GM18505 (cell line): Measurements from ENCODE around the gene BRINP1.

Experiments used
- ATAC-seq: cut with Tn5 transposase; IDR thresholded peaks from one replicate; pipeline ENCODE4 v1.9.1; 2021; ENCODE audit not compliant: unreplicated experiment
- POLR2A ChIP-seq: IDR thresholded peaks from 4 replicates; pipeline ENCODE4 v1.6.1; 2011; ENCODE audit warnings: borderline replicate concordance; ENCODE audit not compliant: insufficient read depth, insufficient read length; ENCODE audit errors: extremely low read depth

BRINP1 gene

GRCh38 chr9:119368681-119369581 is at the start of gene BRINP1:
Gene BRINP1, minus strand, starts transcription at chr9:119369435. Its CDS starts 56,080 bp downstream, at chr9:119313355.
- no peak for TF ChIP-seq POLR2A
- ATAC-seq = no peak

- TF ChIP-seq POLR2A = no peak
- ATAC-seq = no peak
Measured at GRCh38 chr9:119418721-119419120, 49.5 kb upstream of the BRINP1 start.

GRCh38 chr9:119416793-119417192 is 47.6 kb upstream of the BRINP1 start:
- ATAC-seq = no peak

GRCh38 chr9:119412399-119412798 is 43.2 kb upstream of the BRINP1 start:
- no peak for TF ChIP-seq POLR2A

More at GRCh38 chr9:119416793-119417192, 47.6 kb upstream of the BRINP1 start:
- TF ChIP-seq POLR2A = no peak

GRCh38 chr9:119409552-119409951 is 40.3 kb upstream of the BRINP1 start:
- TF ChIP-seq POLR2A = no peak
- no peak for ATAC-seq

More at GRCh38 chr9:119412399-119412798, 43.2 kb upstream of the BRINP1 start:
- no peak for ATAC-seq

- TF ChIP-seq POLR2A = no peak
- ATAC-seq = no peak
Measured at GRCh38 chr9:119400606-119401005, 31.4 kb upstream of the BRINP1 start.

- TF ChIP-seq POLR2A = no peak
- no peak for ATAC-seq
Measured at GRCh38 chr9:119398350-119398749, 29.1 kb upstream of the BRINP1 start.

GRCh38 chr9:119391878-119392277 is 22.6 kb upstream of the BRINP1 start:
- no peak for TF ChIP-seq POLR2A
- no peak for ATAC-seq

- no peak for ATAC-seq
- no peak for TF ChIP-seq POLR2A
Measured at GRCh38 chr9:119375892-119376291, 6.7 kb upstream of the BRINP1 start.

GRCh38 chr9:119372951-119373350 is 3.7 kb upstream of the BRINP1 start:
- no peak for ATAC-seq
- no peak for TF ChIP-seq POLR2A

GRCh38 chr9:119370816-119371215 is 1.6 kb upstream of the BRINP1 start:
- TF ChIP-seq POLR2A = no peak
- no peak for ATAC-seq

- no peak for ATAC-seq
- no peak for TF ChIP-seq POLR2A
Measured at GRCh38 chr9:119369680-119370366, 588 bp upstream of the BRINP1 start.

GRCh38 chr9:119368179-119368578 is 1.1 kb downstream of the BRINP1 start:
- TF ChIP-seq POLR2A = no peak
- ATAC-seq = no peak

GRCh38 chr9:119367683-119368075 is 1.6 kb downstream of the BRINP1 start:
- TF ChIP-seq POLR2A = no peak
- ATAC-seq = no peak
